MM.1S (cell line): ENCODE results near the gene SESTD1.

Source experiments
- DNase-seq: peaks from one replicate; pipeline ENCODE4 v3.0.0-alpha.2; 2015
- H2AFZ ChIP-seq: fragments of 300-600 bp; sonication (generic); 2 replicates; pipeline ENCODE4 v1.6.0; 2016; ENCODE audit warnings: antibody characterized with exemption, low read length
- H3F3A ChIP-seq: fragments of 300-600 bp; sonication (generic); 2 replicates; pipeline ENCODE4 v1.6.1; 2016; ENCODE audit warnings: mild to moderate bottlenecking, antibody characterized with exemption, low read length, moderate library complexity, mixed read lengths; ENCODE audit not compliant: insufficient read depth
- H3K27ac ChIP-seq: fragments of 300-600 bp; sonication (generic); 2 replicates; pipeline ENCODE4 v1.5.1; 2016; ENCODE audit warnings: mild to moderate bottlenecking, low read length
- H3K27me3 ChIP-seq: fragments of 300-600 bp; sonication (generic); replicated peaks from 2 replicates; pipeline ENCODE4 v1.6.0; 2016; ENCODE audit warnings: low read length; ENCODE audit not compliant: insufficient read depth
- H3K36me3 ChIP-seq: fragments of 300-600 bp; sonication (generic); replicated peaks from 2 replicates; pipeline ENCODE4 v1.6.1; 2016; ENCODE audit warnings: mild to moderate bottlenecking, low read length, mixed read lengths; ENCODE audit not compliant: insufficient read depth
- H3K4me1 ChIP-seq: fragments of 300-600 bp; sonication (generic); 2 replicates; pipeline ENCODE4 v1.6.1; 2016; ENCODE audit warnings: low read length, mixed read lengths
- H3K4me2 ChIP-seq: fragments of 300-600 bp; sonication (generic); 2 replicates; pipeline ENCODE4 v1.6.0; 2016; ENCODE audit warnings: low read depth, low read length
- H3K4me3 ChIP-seq: fragments of 300-600 bp; sonication (generic); 2 replicates; pipeline ENCODE4 v1.5.1; 2016; ENCODE audit warnings: low read length, mixed read lengths
- H3K79me2 ChIP-seq: fragments of 300-600 bp; sonication (generic); 2 replicates; pipeline ENCODE4 v1.6.1; 2016; ENCODE audit warnings: mixed run types, low read length, mixed read lengths
- H3K9ac ChIP-seq: fragments of 300-600 bp; sonication (generic); 2 replicates; pipeline ENCODE4 v1.6.1; 2016; ENCODE audit warnings: low read length, mixed read lengths
- H3K9me2 ChIP-seq: fragments of 300-600 bp; sonication (generic); replicated peaks from 2 replicates; pipeline ENCODE4 v1.6.1; 2016; ENCODE audit warnings: mild to moderate bottlenecking, low read length, mixed read lengths; ENCODE audit not compliant: insufficient read depth
- H3K9me3 ChIP-seq: fragments of 300-600 bp; sonication (generic); replicated peaks from 2 replicates; pipeline ENCODE4 v1.6.1; 2016; ENCODE audit warnings: mild to moderate bottlenecking, low read length, mixed read lengths; ENCODE audit not compliant: insufficient read depth
- H4K20me1 ChIP-seq: fragments of 300-600 bp; sonication (generic); 2 replicates; pipeline ENCODE4 v1.6.1; 2016; ENCODE audit warnings: mild to moderate bottlenecking, low read length, moderate library complexity, mixed read lengths; ENCODE audit not compliant: insufficient read depth
- CTCF ChIP-seq: fragments of 300-600 bp; sonication (generic); IDR thresholded peaks from 2 replicates; pipeline ENCODE4 v1.5.1; 2016; ENCODE audit warnings: antibody characterized with exemption, low read length, mixed read lengths
- EZH2 ChIP-seq: fragments of 300-600 bp; sonication (generic); optimal IDR thresholded peaks from 2 replicates; pipeline ENCODE3; 2017; ENCODE audit warnings: low read depth, mild to moderate bottlenecking, antibody characterized with exemption, low read length, mixed read lengths
- EZH2phosphoT487 ChIP-seq: fragments of 300-600 bp; sonication (generic); IDR thresholded peaks from 2 replicates; pipeline ENCODE4 v1.6.1; 2018; ENCODE audit warnings: antibody characterized with exemption, low read length

SESTD1 gene

GRCh38 chr2:179255129-179255528 lies 9.5 kb downstream of the SESTD1 start:
- peaks cover 9% of the 10 kb centered on the region for H3F3A ChIP-seq
- H2AFZ ChIP-seq = no peak overlapping the region
- no peaks in the 10 kb centered on the region for H4K20me1 ChIP-seq
- DNase-seq = no peak
- no peaks in the 10 kb centered on the region for H3K9me3 ChIP-seq
- peaks cover 74% of the 10 kb centered on the region for H3K79me2 ChIP-seq
- H3K4me3 ChIP-seq = no peak overlapping the region
- peaks cover 22% of the 10 kb centered on the region for H3K4me1 ChIP-seq
- no peak overlapping the region for H3K4me2 ChIP-seq
- H3K27ac ChIP-seq = no peak overlapping the region
- H3K9ac ChIP-seq = no peak overlapping the region
- H3K9me2 ChIP-seq = no peaks in the 10 kb centered on the region
- no peaks in the 10 kb centered on the region for H3K36me3 ChIP-seq
- H3K27me3 ChIP-seq = no peaks in the 10 kb centered on the region
- TF ChIP-seq CTCF (no peak), EZH2 (no peak), EZH2phosphoT487 (no peak)

- peaks cover 9% of the 10 kb centered on the region for H3F3A ChIP-seq
- H3K9me3 ChIP-seq = no peaks in the 10 kb centered on the region
- H2AFZ ChIP-seq = 0 out of 2 replicates have a peak overlapping the region, but pooled peaks have one; percentile 7
- peak overlapping the region; percentile 62 for H3K4me2 ChIP-seq
- H3K4me3 ChIP-seq = peak overlapping the region; percentile 35
- H3K9ac ChIP-seq = peak overlapping the region; percentile 12; the same call in 1 of the 2 replicates
- H3K27me3 ChIP-seq = no peaks in the 10 kb centered on the region
- peak; percentile 68 for DNase-seq
- H3K4me1 ChIP-seq = peaks cover 24% of the 10 kb centered on the region
- no peaks in the 10 kb centered on the region for H4K20me1 ChIP-seq
- H3K9me2 ChIP-seq = no peaks in the 10 kb centered on the region
- TF ChIP-seq EZH2 = no peak
- TF ChIP-seq EZH2phosphoT487 = no peak
- no peak for TF ChIP-seq CTCF
- H3K36me3 ChIP-seq = no peaks in the 10 kb centered on the region
- H3K27ac ChIP-seq = peak overlapping the region; percentile 45; the same call in 1 of the 2 replicates
- H3K79me2 ChIP-seq = peaks cover 72% of the 10 kb centered on the region
Measured at GRCh38 chr2:179253226-179253625, 11.4 kb downstream of the SESTD1 start.

GRCh38 chr2:179252423-179252822 lies 12.2 kb downstream of the SESTD1 start:
- Histone ChIP-seq H3K9me3 (no peaks in the 10 kb centered on the region), H3K4me1 (peaks cover 25% of the 10 kb centered on the region), H3K36me3 (no peaks in the 10 kb centered on the region), H3K4me3 (peak overlapping the region; percentile 35), H2AFZ (peak overlapping the region; percentile 7; the same call in 1 of the 2 replicates), H3K9ac (peak overlapping the region; percentile 12; the same call in 1 of the 2 replicates), H3K79me2 (peaks cover 73% of the 10 kb centered on the region), H3F3A (peaks cover 9% of the 10 kb centered on the region), H4K20me1 (no peaks in the 10 kb centered on the region), H3K4me2 (peak overlapping the region; percentile 62), H3K27me3 (no peaks in the 10 kb centered on the region), H3K27ac (peak overlapping the region; percentile 45; the same call in 1 of the 2 replicates), H3K9me2 (no peaks in the 10 kb centered on the region)
- no peak for DNase-seq
- TF ChIP-seq CTCF = no peak
- TF ChIP-seq EZH2phosphoT487 = no peak
- no peak for TF ChIP-seq EZH2
